NT2/D1 (cell line): ENCODE results near the gene CEP97.

Source experiments
- SUZ12 ChIP-seq: IDR thresholded peaks from 2 replicates; pipeline ENCODE4 v1.6.1; 2011; ENCODE audit not compliant: insufficient read length, insufficient read depth; ENCODE audit errors: extremely low read depth
- YY1 ChIP-seq: IDR thresholded peaks from 2 replicates; pipeline ENCODE4 v1.6.1; 2011; ENCODE audit not compliant: insufficient read length, insufficient read depth
- ZNF274 ChIP-seq: IDR thresholded peaks from 2 replicates; pipeline ENCODE4 v1.6.1; 2011; ENCODE audit warnings: mild to moderate bottlenecking, low read depth, low read length

GRCh38 chr3:101780661-101781060 is 56.2 kb downstream of the CEP97 start:
- TF ChIP-seq YY1 (no peak), ZNF274 (no peak), SUZ12 (no peak)
